Activated naive CD8-positive, alpha-beta T cell treated with anti-CD3 and anti-CD28 coated beads for 36 hours (primary cell): ENCODE measurements around the gene RNF31. TPM values are rescaled to one million over a fixed set of nuclear protein-coding genes. Genes with fewer than 3 reads are reported as not detected.

ENCODE experiments used
- DNase-seq: peaks from one replicate; pipeline ENCODE4 v3.0.0; 2021
- H3K27ac Mint-ChIP-seq: one replicate; pipeline ENCODE4 v1.8.0; 2022; ENCODE audit warnings: mild to moderate bottlenecking, moderate library complexity, mixed read lengths
- H3K27me3 Mint-ChIP-seq: one replicate; pipeline ENCODE4 v1.8.0; 2022; ENCODE audit warnings: mild to moderate bottlenecking, mixed read lengths
- H3K36me3 Mint-ChIP-seq: one replicate; pipeline ENCODE4 v1.8.0; 2021; ENCODE audit warnings: mild to moderate bottlenecking, mixed read lengths
- H3K4me1 Mint-ChIP-seq: one replicate; pipeline ENCODE4 v1.8.0; 2021; ENCODE audit warnings: mixed read lengths
- H3K4me3 Mint-ChIP-seq: one replicate; pipeline ENCODE4 v1.8.0; 2022; ENCODE audit warnings: mild to moderate bottlenecking, moderate library complexity, mixed read lengths
- H3K9me3 Mint-ChIP-seq: one replicate; pipeline ENCODE4 v1.8.0; 2022; ENCODE audit warnings: mixed read lengths
- total RNA-seq, 2 experiments: library from RNA; stranded (reverse); gene quantifications; one replicate each; pipeline ENCODE4 v1.2.3, GENCODE V29; 2021

Gene RNF31
- total RNA-seq, 2 experiments from 2014 or later = 82.2 to 86.5 TPM

- Mint-ChIP-seq H3K4me3 (no peak overlapping the region), H3K36me3 (peaks cover 78% of the 10 kb centered on the region), H3K4me1 (peaks cover 17% of the 10 kb centered on the region), H3K9me3 (peaks cover 14% of the 10 kb centered on the region), H3K27ac (no peak overlapping the region), H3K27me3 (no peaks in the 10 kb centered on the region)
- no peak for DNase-seq
These were observed 57.2 kb downstream of the RNF31 start for GRCh38 chr14:24204163-24205146.

DNA sequence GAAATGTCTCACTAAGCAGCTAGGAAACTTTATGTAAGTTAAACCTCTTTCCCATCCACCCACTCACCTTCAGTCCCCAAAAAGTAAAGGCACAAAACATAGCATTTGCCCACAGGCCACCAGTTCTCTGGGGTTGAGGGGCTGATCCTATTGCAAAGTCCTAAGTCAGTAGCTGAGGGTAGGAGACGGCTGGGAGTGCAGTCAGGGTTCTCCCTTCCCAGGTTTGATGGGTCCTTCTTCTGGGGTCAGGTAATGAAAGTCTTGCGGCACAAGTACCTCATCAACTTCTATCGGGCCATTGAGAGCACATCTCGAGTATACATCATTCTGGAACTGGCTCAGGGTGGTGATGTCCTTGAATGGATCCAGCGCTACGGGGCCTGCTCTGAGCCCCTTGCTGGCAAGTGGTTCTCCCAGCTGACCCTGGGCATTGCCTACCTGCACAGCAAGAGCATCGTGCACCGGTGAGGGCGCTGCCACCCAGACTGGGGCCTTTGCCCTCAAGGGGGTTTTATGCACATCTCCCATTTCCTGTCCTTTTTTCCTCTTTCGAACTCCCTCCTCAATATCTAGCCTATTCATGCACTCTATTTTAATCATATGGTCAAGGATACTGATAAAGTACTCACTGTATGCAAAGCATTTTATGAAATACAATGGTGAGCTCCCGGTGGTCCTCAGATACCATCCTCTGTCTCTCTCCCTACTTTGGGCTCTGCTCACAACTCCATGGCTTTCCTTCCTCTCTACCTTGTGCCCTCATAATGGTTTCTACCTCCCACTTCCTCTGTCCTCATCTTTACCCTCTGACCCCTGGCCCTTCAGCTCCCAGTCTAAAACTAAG, 59.2 kb downstream of the RNF31 start:
- Mint-ChIP-seq H3K36me3 (peaks cover 71% of the 10 kb centered on the region), H3K4me3 (no peak overlapping the region), H3K9me3 (peaks cover 12% of the 10 kb centered on the region), H3K27me3 (no peaks in the 10 kb centered on the region), H3K4me1 (peaks cover 21% of the 10 kb centered on the region), H3K27ac (peak overlapping the region; percentile 18)
- no peak for DNase-seq

DNA sequence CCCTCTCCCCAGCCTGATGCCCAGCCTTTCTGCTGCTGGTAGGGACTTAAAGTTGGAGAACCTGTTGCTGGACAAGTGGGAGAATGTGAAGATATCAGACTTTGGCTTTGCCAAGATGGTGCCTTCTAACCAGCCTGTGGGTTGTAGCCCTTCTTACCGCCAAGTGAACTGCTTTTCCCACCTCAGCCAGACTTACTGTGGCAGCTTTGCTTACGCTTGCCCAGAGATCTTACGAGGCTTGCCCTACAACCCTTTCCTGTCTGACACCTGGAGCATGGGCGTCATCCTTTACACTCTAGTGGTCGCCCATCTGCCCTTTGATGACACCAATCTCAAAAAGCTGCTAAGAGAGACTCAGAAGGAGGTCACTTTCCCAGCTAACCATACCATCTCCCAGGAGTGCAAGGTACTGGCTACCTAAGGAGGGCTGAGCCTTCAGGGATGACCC, 59.8 kb downstream of the RNF31 start:
- peaks cover 71% of the 10 kb centered on the region for H3K36me3 Mint-ChIP-seq
- no peak overlapping the region for H3K4me3 Mint-ChIP-seq
- DNase-seq = no peak
- no peaks in the 10 kb centered on the region for H3K27me3 Mint-ChIP-seq
- H3K9me3 Mint-ChIP-seq = peaks cover 8% of the 10 kb centered on the region
- H3K27ac Mint-ChIP-seq = peak overlapping the region; percentile 18
- H3K4me1 Mint-ChIP-seq = peaks cover 24% of the 10 kb centered on the region

DNA sequence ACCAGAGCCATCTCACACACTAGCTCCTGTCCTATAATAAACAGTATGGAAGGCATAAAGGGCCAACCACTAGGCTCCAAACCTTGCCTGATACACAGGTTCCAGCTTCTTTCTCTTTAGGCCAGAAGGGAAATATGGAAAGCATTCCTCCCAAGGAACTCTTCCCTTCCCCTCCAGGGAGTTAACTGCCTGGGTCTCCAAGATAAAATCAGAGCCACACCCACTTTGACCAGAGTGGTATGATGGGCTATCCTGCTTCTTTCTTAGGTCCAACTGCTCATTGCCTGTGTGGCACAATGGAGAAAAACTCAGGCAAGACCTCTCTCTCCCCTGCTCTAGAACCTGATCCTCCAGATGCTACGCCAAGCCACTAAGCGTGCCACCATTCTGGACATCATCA, 60.3 kb downstream of the RNF31 start:
- Mint-ChIP-seq H3K4me3 (no peak overlapping the region), H3K27ac (peak overlapping the region; percentile 7), H3K9me3 (peaks cover 5% of the 10 kb centered on the region), H3K36me3 (peaks cover 70% of the 10 kb centered on the region), H3K4me1 (peaks cover 26% of the 10 kb centered on the region), H3K27me3 (no peaks in the 10 kb centered on the region)
- no peak for DNase-seq

Other genes starting within 250 kb of the RNF31 start
- gene DHRS4, start 193.7 kb upstream of the RNF31 start, total RNA-seq = 10 to 100 TPM; 18.0 to 21.4 TPM
- gene DHRS4L2, start 158.6 kb upstream of the RNF31 start, total RNA-seq = 10 to 100 TPM; 18.1 to 20.8 TPM
- gene CARMIL3, start 95.5 kb upstream of the RNF31 start, total RNA-seq = under 1 TPM; 0.43 to 0.56 TPM
- gene CPNE6, start 75.9 kb upstream of the RNF31 start, total RNA-seq = not detected
- 100 to 1,000 TPM; 110 TPM for gene PCK2, start 53.2 kb upstream of the RNF31 start, total RNA-seq
- gene DCAF11, start 32.7 kb upstream of the RNF31 start, total RNA-seq = 10 to 100 TPM; 56.0 to 56.7 TPM
- 1 to 10 TPM; 1.8 to 2.6 TPM for gene NRL, start 32.5 kb upstream of the RNF31 start, total RNA-seq
- gene FITM1, start 16.8 kb upstream of the RNF31 start, total RNA-seq = under 1 TPM in 1 of 2 experiments, not detected in 1; 0.29 TPM
- 100 to 1,000 TPM; 476 to 479 TPM for gene PSME1, start 11.3 kb upstream of the RNF31 start, total RNA-seq
- 10 to 100 TPM; 39.1 to 40.1 TPM for gene EMC9, start 5.9 kb upstream of the RNF31 start, total RNA-seq
- 100 to 1,000 TPM; 541 to 558 TPM for gene PSME2, start 888 bp upstream of the RNF31 start, total RNA-seq
- gene IRF9, start 13.8 kb downstream of the RNF31 start, total RNA-seq = 100 to 1,000 TPM; 133 to 136 TPM
- gene REC8, start 24.6 kb downstream of the RNF31 start, total RNA-seq = 10 to 100 TPM; 28.9 to 29.2 TPM
- 100 to 1,000 TPM; 152 to 161 TPM for gene IPO4, start 41.3 kb downstream of the RNF31 start, total RNA-seq
- gene TM9SF1, start 47.9 kb downstream of the RNF31 start, total RNA-seq = 10 to 100 TPM; 20.7 to 22.5 TPM
- gene TSSK4, start 58.2 kb downstream of the RNF31 start, total RNA-seq = not detected
- gene CHMP4A, start 66.0 kb downstream of the RNF31 start, total RNA-seq = 10 to 100 TPM; 54.4 to 58.9 TPM
- 10 to 100 TPM; 19.4 to 20.9 TPM for gene MDP1, start 68.6 kb downstream of the RNF31 start, total RNA-seq
- gene NEDD8, start 84.9 kb downstream of the RNF31 start, total RNA-seq = 100 to 1,000 TPM; 194 to 201 TPM
- 10 to 100 TPM; 44.5 to 48.4 TPM for gene GMPR2, start 85.4 kb downstream of the RNF31 start, total RNA-seq
- 10 to 100 TPM; 68.2 to 71.1 TPM for gene TINF2, start 95.1 kb downstream of the RNF31 start, total RNA-seq
- gene TGM1, start 115.7 kb downstream of the RNF31 start, total RNA-seq = 1 to 10 TPM; 2.6 to 3.3 TPM
- gene RABGGTA, start 124.1 kb downstream of the RNF31 start, total RNA-seq = 10 to 100 TPM; 34.5 to 36.1 TPM
- 1 to 10 TPM; 7.4 to 8.6 TPM for gene DHRS1, start 152.3 kb downstream of the RNF31 start, total RNA-seq
- 10 to 100 TPM; 40.9 to 45.0 TPM for gene NOP9, start 152.4 kb downstream of the RNF31 start, total RNA-seq
- 1 to 10 TPM; 6.0 to 6.7 TPM for gene CIDEB, start 160.5 kb downstream of the RNF31 start, total RNA-seq
- gene LTB4R2, start 162.6 kb downstream of the RNF31 start, total RNA-seq = 10 to 100 TPM; 11.5 TPM
- 10 to 100 TPM in 1 of 2 experiments, 1 to 10 TPM in 1; 9.3 to 10.3 TPM for gene LTB4R, start 164.0 kb downstream of the RNF31 start, total RNA-seq
- gene ADCY4, start 187.6 kb downstream of the RNF31 start, total RNA-seq = 1 to 10 TPM in 1 of 2 experiments, under 1 TPM in 1; 0.70 to 1.0 TPM
- 1 to 10 TPM; 5.4 to 6.3 TPM for gene RIPK3, start 192.5 kb downstream of the RNF31 start, total RNA-seq
- 1 to 10 TPM in 1 of 2 experiments, under 1 TPM in 1; 0.54 to 1.1 TPM for gene NFATC4, start 220.7 kb downstream of the RNF31 start, total RNA-seq